Forelimb muscle (tissue), 1 donor: ENCODE results near the gene ME3. TPM values are rescaled to one million over a fixed set of nuclear protein-coding genes. Genes with fewer than 3 reads are reported as not detected.

ENCODE experiments used
- DNase-seq: peaks from one replicate; pipeline ENCODE4 v3.0.0-alpha.2; 2013; ENCODE audit warnings: low read depth
- polyA plus RNA-seq: library from polyadenylated mRNA; unstranded; fragments of 120-200 nt; gene quantifications from one replicate; pipeline ENCODE4 v1.2.1, GENCODE V29; 2013; ENCODE audit not compliant: insufficient read length

The ME3 gene
- polyA plus RNA-seq, 1 donor, result 10.8 TPM

DNA sequence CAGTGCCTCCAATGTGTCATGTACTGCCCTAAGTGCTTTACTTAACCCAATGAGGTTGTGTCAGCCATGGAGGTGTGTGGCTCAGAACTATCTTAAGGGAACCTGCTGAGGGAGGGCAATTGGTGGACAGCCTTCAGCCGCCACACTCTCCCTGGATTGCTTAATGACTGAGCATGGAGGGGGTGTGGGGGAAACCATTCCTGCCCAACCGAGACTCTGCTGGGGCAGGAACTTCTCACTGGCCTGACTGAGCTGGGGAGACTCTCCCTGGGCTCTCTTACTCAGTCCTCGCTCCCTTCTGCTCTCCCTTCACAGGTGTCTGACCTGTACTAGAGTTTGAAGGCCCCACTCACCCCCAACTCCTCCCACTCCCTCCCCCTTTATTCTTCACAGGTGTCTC is 183.0 kb downstream of the ME3 start:
- no peak for DNase-seq

DNA sequence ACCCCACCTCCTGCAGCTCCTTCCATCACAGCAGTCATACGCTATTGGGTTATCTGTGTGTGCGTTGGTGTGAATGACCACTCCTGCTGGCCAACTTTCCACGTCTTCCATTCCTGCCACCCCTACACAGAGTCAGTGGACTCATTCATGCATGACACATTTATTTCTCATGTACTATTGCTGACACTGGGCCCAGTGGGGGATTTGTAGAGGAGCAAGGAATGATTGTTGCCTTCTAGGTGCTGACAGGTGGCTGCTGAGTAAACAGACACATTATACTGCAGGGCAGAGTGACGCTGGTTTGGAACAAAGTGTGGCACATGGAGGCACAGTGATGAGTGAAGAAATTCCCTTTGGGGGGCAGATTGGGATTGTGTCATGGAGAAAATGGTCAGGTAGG is 183.9 kb downstream of the ME3 start:
- no peak for DNase-seq

DNA sequence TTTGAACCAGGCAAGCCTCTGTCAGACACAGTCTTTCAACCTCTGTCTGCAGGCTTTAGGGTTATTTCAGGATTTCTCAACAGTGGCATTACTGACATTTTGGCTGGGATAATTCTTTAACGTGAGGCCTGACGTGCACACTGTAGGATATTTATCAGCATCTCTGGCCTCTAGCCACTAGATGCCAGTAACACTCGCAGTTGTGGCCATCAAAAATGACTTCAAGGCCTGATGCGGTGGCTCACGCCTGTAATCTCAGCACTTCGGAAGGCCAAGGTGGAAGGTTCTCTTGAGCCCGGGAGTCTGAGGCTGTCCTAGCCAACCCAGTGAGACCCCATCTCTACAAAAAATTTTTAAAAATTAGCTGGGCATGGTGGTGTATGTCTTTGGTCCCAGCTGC is 184.7 kb downstream of the ME3 start:
- DNase-seq, result no peak

DNA sequence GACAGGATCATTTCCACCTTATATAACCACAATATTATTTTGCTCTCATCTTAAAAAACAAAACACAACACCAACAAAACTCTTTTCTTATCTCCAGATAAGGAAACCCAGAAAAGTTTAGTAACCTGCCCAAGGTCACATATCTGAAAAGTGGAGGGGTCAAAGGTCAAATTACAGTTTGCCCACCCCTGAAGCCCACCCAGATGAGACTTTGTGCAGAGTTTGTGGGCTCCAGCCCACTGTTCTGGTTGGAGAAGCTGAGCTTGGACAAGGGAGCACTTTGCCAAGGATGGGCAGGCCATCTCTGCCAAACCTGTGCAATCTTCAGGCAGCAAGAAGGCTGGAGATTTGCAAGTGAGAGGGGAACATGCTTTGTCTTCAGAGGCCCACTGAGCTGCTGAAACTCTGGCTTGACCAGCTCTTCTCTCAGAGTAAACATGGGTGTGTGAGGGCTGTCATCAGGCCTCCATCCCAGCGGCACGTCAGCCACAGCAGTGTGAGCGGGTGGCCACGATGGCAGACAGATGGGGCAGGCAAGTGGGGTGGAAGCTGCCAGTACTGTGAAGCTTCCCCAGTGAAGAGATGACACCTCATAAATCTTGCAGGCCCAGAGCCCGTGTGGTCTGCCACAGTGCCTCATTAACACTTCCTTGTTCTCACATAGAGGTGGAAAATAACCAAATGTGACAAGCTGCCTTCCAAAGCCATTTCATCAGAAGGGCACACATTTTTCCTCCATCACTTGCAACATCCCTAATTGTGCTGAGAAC is 186.0 kb downstream of the ME3 start:
- no peak for DNase-seq

DNA sequence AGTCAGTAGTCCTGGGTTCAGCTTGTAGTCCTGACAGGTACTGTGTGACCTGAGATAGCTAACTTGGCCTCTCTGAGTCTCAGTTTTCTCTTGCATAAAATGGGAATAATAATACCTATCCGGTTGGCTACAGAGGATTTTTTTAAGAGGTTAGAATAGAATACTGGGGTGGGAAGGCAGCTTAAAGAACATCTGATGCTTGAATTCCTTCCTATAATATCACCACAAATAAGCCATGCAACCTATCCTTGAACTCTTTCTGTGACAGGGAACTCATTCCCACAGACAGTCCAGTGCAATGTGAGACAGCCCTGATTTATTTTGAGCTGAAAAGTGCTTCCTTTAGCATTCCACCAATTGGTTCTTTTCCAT is 187.6 kb downstream of the ME3 start:
- DNase-seq, result no peak

DNA sequence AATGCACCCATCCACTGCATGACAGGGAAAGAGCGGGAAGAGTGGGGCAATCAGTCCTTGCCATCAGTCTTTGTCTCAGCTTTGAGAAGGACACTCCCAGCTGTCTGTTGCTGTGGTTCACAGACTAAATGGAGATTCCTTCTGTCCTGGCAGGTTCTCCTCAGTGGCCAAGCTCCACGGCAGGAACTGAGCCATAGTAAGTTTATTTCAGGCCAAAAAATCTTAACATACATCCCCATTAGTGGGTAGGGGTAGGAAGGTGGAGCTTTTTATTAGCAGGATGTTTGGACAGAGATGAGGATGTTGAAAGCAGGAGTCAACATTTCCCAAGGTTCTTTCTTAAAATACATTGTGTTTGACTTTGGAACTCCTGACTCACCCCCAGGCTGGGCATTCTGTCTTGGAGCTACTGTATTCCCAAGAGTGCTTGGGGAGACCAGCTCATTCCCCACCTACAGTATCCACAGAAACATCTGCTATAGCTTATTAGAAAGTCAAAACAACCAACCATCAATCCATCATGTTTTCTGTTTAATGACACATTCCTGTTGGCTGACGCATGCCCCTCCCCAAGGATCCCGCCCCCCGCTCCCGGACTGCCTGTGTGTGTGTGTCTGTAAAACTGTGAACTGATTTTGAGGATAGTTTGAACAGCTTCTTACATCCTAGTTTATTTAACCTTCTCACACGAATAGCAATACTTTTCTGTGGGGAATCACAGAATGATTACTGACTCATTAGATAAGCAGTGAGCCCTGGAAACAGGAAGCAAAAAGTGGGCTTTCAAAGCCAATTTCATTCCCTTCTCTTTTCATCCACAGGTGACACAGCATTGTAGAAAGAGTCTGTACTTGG is 188.2 kb downstream of the ME3 start:
- no peak for DNase-seq

DNA sequence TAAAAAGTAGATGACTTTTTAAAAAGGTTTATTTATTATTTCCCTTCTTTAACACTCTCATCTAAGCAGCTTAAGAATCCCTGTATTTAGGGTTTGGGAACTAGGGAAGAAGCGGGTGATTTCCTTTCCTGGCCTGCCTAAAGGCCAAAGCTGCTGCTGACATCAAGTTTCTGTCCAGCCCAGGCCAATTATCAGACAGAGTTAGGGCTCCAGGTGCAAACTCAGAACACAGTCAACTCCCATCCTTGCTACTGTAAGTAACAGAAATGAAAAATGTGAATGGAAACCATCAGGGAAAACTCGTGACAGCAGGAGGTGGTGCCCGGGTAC is 188.8 kb downstream of the ME3 start:
- DNase-seq, result no peak

DNA sequence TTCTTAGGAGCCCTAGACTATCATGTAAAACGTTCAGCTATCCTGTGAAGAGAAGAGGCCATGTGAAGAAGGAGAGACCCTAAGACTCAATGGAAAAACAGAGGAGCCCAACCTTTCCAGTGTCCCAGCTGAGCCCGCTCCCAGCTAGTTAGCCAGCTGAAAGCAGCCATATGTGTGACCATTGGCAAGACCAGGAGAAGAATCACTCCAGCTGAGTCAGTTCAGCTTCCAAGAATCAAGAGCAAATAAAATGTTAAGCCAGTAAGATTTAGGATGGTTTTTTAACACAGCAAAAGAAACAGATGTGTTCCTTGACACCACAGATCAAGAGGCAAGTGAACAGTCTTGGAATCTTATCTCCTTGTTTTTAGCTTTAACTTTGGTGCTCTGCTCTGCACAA is 189.7 kb downstream of the ME3 start:
- no peak for DNase-seq

DNA sequence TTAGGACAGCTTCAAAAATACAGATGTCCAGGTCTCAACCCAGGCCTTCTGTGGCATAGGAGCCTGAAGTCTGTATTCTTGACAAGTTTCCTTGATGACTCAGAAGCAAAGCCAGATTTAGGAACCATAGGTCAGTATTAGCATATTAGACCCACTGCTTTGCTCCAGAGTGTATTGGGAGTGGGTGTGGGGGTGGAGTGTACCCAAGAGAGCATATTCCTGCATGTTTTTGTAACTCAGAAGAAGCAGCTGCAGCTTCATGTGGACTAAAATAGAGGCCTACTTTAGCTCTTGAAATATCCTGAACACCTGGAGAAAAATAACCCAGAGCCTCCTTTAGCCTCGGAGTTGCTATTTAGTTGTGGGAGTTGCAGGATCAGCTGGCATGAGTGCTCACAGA is 191.0 kb downstream of the ME3 start:
- DNase-seq, result no peak

DNA sequence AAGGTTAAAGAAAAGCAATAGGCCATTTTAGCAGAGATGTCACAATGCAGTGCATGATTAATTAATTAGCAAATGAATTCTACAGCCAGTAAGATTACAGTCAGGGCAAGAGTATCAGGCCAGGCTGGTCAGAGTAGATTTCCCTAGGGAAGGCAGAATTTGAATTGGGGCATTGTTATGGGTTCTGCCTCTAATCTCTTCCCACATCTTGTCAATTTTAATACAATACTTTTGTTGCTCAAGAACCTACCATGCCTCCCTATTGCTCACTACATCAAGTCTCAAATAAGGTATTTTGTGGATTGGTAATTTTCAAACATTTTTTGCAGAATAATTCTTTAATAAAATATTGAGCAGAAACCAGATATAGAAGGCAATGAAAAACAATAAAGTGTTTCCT is 194.1 kb downstream of the ME3 start:
- DNase-seq, result no peak

DNA sequence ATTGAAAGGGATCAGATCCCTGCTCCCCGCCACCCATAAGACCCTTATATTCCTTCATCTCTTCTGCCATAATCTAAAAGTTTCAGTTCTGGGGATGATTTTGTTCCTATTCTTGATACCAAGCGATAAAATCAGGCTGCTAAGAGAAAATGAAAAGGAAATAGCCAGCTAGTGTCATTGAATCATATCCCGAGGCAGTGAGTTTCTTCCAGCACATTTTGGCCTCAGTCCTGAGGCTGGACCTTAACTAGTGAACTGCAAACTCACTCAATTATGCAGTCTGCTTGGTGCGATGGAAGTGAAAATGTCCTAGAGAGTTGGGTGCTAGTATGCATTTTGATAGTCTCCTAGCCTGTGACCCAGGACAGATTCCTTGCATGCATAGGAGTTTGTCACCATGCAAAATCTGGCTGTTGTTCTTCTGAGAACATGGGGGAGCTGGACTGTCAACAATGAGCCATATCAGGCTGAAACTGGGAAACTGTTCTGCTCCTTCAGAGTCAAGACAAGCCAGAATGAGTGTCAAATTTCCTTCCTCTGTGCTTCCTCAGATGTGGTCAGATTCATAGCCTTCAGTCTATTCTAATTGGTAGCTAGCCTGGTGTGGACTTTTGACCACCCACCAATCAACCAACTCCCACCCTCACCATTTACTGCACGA is 194.8 kb downstream of the ME3 start:
- DNase-seq, result no peak

DNA sequence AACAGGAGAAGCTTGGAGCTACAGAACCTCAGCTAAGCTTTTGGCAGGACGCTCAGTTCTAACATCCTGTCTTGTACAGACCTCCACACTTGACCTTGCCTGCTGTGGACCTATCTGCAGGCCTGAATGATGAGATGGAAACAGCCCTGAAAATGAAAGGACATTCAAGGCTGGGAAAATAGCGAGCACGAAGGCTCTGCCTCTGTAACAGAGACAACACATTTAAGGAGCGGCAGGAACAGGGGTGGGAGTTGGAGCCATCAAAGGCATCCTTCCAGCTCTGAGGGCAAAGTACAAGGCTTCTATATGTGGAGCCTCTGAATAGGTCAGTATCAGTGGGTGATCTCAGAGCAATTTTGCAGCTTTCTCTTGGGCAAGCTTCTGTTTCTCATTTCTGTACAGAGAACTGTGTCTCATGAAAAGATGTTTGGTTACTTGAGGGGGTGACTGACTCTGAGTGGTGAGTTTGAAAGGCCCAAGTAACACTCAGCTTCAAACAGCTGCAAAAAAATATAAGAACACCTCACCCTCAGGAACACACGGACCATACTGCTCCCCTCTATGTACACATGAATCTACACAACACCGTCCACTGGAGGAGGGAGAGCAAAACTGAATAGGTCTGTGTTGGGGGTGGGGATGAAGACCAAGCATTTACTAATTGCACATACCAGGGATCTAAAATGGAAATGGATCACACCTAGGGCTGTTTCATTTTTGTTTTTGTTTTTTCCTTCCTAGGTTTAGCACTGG is 196.1 kb downstream of the ME3 start:
- DNase-seq, result no peak

DNA sequence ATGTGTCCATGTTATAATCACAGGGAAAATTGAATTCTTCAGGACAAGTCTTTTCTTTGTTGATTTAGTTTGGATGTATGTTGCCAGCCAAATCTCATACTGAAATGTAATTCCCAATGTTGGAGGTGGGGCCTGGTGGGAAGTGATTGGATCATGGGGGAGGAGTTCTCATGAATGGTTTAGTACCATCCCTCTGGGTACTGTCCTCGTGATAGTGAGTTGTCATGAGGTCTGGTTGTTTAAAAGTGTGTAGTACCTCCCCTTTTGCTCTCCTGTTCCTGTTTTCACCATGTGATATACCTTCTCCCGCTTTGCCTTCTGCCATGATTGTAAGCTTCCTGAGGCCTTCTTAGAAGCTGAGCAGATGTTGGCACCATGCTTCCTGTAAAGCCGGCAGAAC is 197.4 kb downstream of the ME3 start:
- no peak for DNase-seq

DNA sequence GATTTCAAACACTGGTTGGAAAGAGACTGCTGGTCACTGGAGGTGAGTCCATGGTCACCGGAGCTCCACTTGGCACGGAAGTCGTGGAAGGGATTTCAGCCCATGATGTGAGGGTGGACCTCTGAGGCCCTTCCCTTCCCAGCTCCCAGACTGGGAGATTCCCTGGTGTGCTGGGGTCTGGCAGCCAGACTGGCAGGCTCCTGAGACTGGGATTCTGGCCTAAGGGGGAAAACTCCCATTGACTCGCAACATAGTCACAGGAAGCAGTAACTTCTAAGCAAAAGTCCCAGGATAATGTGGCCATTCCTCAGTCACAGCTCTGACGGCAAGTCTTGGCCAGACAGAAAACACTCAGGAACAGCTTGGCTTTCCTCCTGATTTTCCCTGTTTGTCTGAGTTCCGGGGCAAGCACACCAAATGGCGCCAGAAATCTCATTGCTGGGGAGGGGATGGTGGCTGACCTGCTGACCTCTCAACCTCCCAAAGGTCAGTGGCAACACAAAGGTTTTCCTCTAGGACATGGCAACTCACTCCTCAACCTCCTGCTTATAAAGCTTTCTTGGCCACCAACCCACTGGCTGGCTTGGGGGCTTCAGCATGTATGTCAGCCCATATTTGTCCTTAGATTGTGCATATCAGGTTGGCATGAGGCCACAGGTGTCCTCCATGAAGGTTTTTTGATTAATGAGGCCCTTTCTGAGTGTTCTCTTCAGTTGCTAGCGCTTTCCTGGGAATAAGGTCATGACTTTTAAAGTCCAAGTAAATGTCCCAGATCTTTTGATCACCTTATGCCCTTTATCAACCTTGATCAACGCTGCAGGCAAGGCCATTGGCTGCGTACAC is 198.2 kb downstream of the ME3 start:
- no peak for DNase-seq

DNA sequence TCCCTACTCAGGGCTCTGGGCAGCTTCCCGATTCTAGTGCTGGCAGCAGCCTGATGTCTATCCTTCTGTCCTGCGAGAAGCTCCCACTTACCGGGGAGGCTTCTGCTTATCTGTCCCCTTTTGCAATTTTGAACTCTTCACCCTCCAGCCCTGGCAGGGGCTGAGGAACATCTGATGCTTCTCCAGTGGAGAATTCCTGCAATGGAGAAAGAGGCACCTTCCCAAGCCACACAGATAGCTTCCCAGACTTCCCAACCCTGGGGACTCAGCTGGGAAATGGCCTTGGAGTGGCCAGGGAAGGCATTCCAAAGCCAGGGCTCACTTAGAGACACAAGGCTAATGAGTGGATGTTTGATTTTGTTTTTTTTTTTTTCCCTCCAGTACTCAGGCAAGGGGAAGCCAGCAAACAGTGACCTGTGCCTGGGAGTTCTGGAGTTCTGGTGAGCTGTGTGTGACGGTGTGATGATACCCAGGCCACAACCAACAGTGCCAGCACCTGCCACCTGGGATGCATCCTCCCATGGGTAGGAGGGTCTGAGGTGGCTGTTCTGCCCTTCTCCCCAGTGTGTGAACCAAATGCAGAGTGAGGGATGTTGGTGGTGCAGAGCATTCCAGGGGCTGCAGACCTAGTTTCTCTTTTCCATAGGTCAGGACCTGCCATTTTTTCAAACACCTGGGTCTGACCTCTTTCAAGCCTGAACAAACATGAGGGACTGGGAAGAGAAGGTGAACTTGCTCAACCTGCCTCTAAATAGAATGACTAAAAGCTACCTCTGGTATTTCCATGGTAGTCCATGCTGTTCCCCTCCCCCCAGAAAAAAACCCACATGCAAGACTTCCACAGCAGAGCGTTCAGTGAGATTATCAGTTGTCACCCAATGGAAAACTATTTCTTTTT is 202.7 kb downstream of the ME3 start:
- DNase-seq, result no peak

DNA sequence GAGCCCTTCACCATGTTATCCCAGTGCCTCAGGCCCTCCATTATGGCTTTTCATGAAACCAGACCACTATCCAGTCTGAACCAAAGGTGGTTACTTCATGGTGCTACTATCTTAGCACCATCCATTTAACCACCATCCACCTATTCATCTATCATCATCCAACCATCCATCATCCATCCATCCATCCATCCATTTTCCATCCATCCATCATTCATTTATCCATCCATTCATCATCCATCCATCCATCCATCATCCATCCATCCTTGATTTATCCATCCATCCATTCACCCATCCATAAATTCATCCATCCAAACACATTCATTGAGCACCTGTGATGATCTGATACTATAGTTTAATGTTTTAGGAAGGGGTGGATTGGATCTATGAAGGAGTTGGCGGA is 204.2 kb downstream of the ME3 start:
- no peak for DNase-seq

DNA sequence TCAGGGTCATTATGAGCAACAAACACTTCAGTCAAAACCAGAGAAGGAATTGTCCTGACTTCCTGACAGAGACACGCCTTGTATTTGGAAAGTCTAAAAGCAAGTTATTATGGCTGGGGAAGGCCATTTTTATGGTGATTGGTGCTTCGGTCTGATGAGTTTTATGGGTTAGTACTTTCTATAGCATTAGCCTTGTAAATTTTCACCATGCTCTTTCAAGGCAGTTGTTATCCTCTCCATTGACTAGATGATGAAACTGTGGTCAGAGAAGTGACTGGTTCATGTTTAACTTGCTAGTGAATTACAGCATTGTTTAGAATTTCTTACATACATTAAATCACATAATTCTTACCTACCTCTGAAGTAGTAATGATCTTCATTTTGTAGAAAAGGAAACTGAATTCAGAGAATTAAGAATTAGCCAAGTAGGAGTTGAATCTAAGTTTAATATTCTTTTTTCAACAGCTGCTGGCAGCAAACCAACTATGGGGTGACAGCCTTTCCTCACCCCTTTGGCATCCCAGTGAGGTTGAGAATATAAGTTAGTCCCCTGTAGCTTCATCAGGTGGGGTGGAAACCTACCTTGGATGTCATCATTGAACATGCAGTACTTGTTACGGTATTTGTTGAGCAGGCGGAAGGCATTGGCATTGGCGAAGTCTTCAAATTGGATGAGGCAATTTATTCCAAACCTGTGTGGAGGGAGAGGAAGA is 207.8 kb downstream of the ME3 start:
- no peak for DNase-seq

DNA sequence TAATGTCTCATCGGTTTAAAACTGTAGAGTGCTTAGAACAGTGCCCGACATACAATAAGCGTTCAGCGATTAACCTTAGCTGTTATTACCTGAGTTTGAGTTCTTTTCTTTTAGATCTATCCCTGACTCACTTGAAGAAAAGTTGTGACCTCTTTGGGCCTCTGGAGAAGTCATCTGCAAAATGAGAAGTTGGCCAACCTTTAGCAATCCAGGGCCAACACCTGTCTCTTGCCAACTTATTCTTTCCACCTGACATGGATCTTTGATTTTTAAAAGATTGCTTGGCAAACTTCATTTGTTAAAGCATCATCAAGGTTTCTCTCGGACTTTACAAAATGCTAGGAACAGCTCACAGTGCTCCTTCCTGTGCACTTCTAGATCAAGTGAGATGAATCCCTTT is 208.5 kb downstream of the ME3 start:
- DNase-seq, result no peak

DNA sequence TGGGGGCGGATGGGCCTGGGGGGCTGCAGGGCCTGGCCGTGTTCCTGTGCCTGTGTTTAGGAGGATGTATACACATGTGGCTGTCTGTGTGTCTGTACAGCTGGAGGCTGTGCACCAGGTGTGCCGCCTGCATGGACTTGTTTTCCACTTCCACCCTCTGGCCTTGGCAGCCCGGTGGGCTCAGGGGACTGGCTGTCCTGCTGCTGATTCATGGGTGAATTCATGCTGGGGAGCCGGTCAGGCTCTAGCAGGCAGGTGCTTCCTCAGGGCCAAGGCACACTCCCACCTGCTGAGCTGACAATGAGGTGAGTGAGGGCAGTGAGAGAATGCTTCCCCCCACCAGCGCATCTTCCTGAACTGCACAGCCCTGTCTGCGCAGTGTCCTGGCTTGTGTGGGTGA is 209.3 kb downstream of the ME3 start:
- no peak for DNase-seq

DNA sequence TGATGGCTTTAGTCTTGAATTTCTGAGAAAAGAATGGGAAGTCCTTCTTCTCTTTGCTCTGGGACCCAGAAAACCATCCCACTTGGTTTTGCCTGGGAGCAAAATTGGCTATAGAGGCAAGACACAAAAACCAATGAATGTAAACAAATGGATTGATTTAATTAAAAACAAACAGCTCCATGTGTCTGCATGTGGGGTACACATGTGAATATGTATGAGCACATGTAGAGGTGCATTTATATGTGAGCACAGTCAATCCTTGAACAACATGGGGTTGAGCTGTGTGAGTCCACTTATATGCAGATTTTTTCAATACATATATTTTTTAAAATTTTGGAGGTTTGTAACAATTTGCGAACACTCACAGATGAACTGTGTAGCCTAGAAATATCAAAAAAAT is 210.5 kb downstream of the ME3 start:
- no peak for DNase-seq
